HUES48 (cell line): ENCODE data around the gene KDM6A.
"Not testable (repeated sequence)": the region's sequence is repeated elsewhere in the genome, so short reads cannot be mapped to it uniquely, and the experiment has no call there.

Source experiments
- H3K27ac ChIP-seq: one replicate; pipeline ENCODE4 v1.7.0; 2013; ENCODE audit warnings: low read depth, low read length, inconsistent platforms
- H3K27me3 ChIP-seq: 2 replicates; pipeline ENCODE4 v1.6.1; 2013; ENCODE audit warnings: mild to moderate bottlenecking, low read length; ENCODE audit not compliant: control insufficient read depth, insufficient read depth
- H3K36me3 ChIP-seq: 2 replicates; pipeline ENCODE4 v1.6.1; 2013; ENCODE audit warnings: low read length; ENCODE audit not compliant: control insufficient read depth, insufficient read depth
- H3K4me1 ChIP-seq: 2 replicates; pipeline ENCODE4 v1.6.1; 2013; ENCODE audit warnings: mild to moderate bottlenecking, low read length; ENCODE audit not compliant: control insufficient read depth, insufficient read depth
- H3K4me3 ChIP-seq: 2 replicates; pipeline ENCODE4 v1.5.1; 2013; ENCODE audit warnings: mild to moderate bottlenecking, low read depth, low read length
- H3K9ac ChIP-seq: 2 replicates; pipeline ENCODE4 v1.6.1; 2013; ENCODE audit warnings: mild to moderate bottlenecking, low read depth, low read length, moderate library complexity
- H3K9me3 ChIP-seq: 2 replicates; pipeline ENCODE4 v1.6.1; 2013; ENCODE audit warnings: low read length; ENCODE audit not compliant: control insufficient read depth, insufficient read depth

The KDM6A gene

GRCh38 chrX:45035071-45035470 lies 162.1 kb downstream of the KDM6A start:
- no peak overlapping the region for H3K4me3 ChIP-seq
- H3K4me1 ChIP-seq, result peaks cover 14% of the 10 kb centered on the region
- peaks cover 21% of the 10 kb centered on the region for H3K36me3 ChIP-seq
- H3K27me3 ChIP-seq, result no peaks in the 10 kb centered on the region
- no peak overlapping the region for H3K9ac ChIP-seq
- peaks cover 25% of the 10 kb centered on the region for H3K9me3 ChIP-seq
- H3K27ac ChIP-seq, result no peak overlapping the region

- Histone ChIP-seq H3K27me3 (no peaks in the 10 kb centered on the region), H3K9me3 (peaks cover 25% of the 10 kb centered on the region), H3K36me3 (peaks cover 21% of the 10 kb centered on the region), H3K4me3 (no peak overlapping the region), H3K4me1 (peaks cover 14% of the 10 kb centered on the region; the same call in 1 of the 2 replicates), H3K27ac (no peak overlapping the region), H3K9ac (no peak overlapping the region)
These were observed 163.2 kb downstream of the KDM6A start for GRCh38 chrX:45036161-45036560.

GRCh38 chrX:45040137-45040536 lies 167.1 kb downstream of the KDM6A start:
- Histone ChIP-seq H3K36me3 (peaks cover 15% of the 10 kb centered on the region), H3K9me3 (peaks cover 17% of the 10 kb centered on the region; the same call in 1 of the 2 replicates)
- not testable (repeated sequence) for H3K27ac ChIP-seq, H3K4me3 ChIP-seq, H3K4me1 ChIP-seq, H3K9ac ChIP-seq, H3K27me3 ChIP-seq

GRCh38 chrX:45046417-45046816 lies 173.4 kb downstream of the KDM6A start:
- no peak overlapping the region for H3K27ac ChIP-seq
- H3K4me1 ChIP-seq, result no peaks in the 10 kb centered on the region
- peaks cover 8% of the 10 kb centered on the region for H3K9me3 ChIP-seq
- H3K36me3 ChIP-seq, result no peaks in the 10 kb centered on the region
- H3K4me3 ChIP-seq, result no peak overlapping the region
- no peaks in the 10 kb centered on the region for H3K27me3 ChIP-seq
- H3K9ac ChIP-seq, result no peak overlapping the region

- Histone ChIP-seq H3K4me3 (no peak overlapping the region), H3K36me3 (peaks cover 31% of the 10 kb centered on the region), H3K4me1 (no peaks in the 10 kb centered on the region), H3K9me3 (peaks cover 14% of the 10 kb centered on the region), H3K27me3 (no peaks in the 10 kb centered on the region), H3K27ac (no peak overlapping the region), H3K9ac (no peak overlapping the region)
These were observed 177.6 kb downstream of the KDM6A start for GRCh38 chrX:45050558-45050957.

- H3K27ac ChIP-seq, result no peak overlapping the region
- H3K36me3 ChIP-seq, result peaks cover 81% of the 10 kb centered on the region
- H3K4me3 ChIP-seq, result no peak overlapping the region
- no peaks in the 10 kb centered on the region for H3K4me1 ChIP-seq
- H3K27me3 ChIP-seq, result no peaks in the 10 kb centered on the region
- peaks cover 5% of the 10 kb centered on the region for H3K9me3 ChIP-seq
- H3K9ac ChIP-seq, result no peak overlapping the region
These were observed 183.6 kb downstream of the KDM6A start for GRCh38 chrX:45056428-45057145.

- H3K9ac ChIP-seq, result not testable (repeated sequence)
- H3K36me3 ChIP-seq, result peaks cover 86% of the 10 kb centered on the region
These were observed 186.9 kb downstream of the KDM6A start for GRCh38 chrX:45059906-45060305.

GRCh38 chrX:45063319-45064095 lies 190.5 kb downstream of the KDM6A start:
- Histone ChIP-seq H3K9ac (no peak overlapping the region), H3K4me1 (no peaks in the 10 kb centered on the region), H3K27me3 (no peaks in the 10 kb centered on the region), H3K9me3 (peaks cover 9% of the 10 kb centered on the region; the same call in 1 of the 2 replicates), H3K27ac (no peak overlapping the region), H3K36me3 (peaks cover 89% of the 10 kb centered on the region), H3K4me3 (no peak overlapping the region)

More at GRCh38 chrX:45059906-45060305, 186.9 kb downstream of the KDM6A start:
- not testable (repeated sequence) for H3K9me3 ChIP-seq, H3K27ac ChIP-seq, H3K27me3 ChIP-seq, H3K4me3 ChIP-seq, H3K4me1 ChIP-seq

GRCh38 chrX:45068569-45068968 lies 195.6 kb downstream of the KDM6A start:
- H3K27me3 ChIP-seq, result no peaks in the 10 kb centered on the region
- H3K4me1 ChIP-seq, result no peaks in the 10 kb centered on the region
- H3K36me3 ChIP-seq, result peaks cover 73% of the 10 kb centered on the region
- peaks cover 9% of the 10 kb centered on the region; the same call in 1 of the 2 replicates for H3K9me3 ChIP-seq
- H3K9ac ChIP-seq, result no peak overlapping the region
- H3K4me3 ChIP-seq, result no peak overlapping the region
- no peak overlapping the region for H3K27ac ChIP-seq

GRCh38 chrX:45070116-45071007 lies 197.4 kb downstream of the KDM6A start:
- Histone ChIP-seq H3K27me3 (no peaks in the 10 kb centered on the region), H3K27ac (no peak overlapping the region), H3K9ac (no peak overlapping the region), H3K4me1 (no peaks in the 10 kb centered on the region), H3K9me3 (peaks cover 6% of the 10 kb centered on the region; the same call in 1 of the 2 replicates), H3K4me3 (no peak overlapping the region), H3K36me3 (peaks cover 55% of the 10 kb centered on the region)
